ENCODE data around the gene GPC5. TPM values are rescaled to one million over a fixed set of nuclear protein-coding genes. Genes with fewer than 3 reads are reported as not detected.

The GPC5 gene
- total and polyA plus RNA-seq, 2 of the 8 experiments (the other 6 are each of a cell fraction or from before 2014, with no cell fraction given) = 0.20 to 0.39 TPM

- no peak overlapping the region for H3K9ac ChIP-seq (replicated peaks in 1 of 4; ENCODE audit: extremely low read depth in 1 of 4, low read depth in 3 of 4, low read length in 3 of 4)
- no peaks in the 10 kb centered on the region for H3K79me2 ChIP-seq (ENCODE audit: control insufficient read depth in 1 of 2, insufficient read depth in 2 of 2, low read length in 2 of 2)
- H3K27me3 ChIP-seq (replicated peaks in 1 of 4; ENCODE audit: control insufficient read depth in 3 of 4, extremely low read depth in 1 of 4, insufficient read depth in 3 of 4, low read length in 3 of 4) = no peaks in the 10 kb centered on the region
- no peak overlapping the region for H4K91ac ChIP-seq (replicated peaks; ENCODE audit: insufficient read length, low read length)
- H3K79me1 ChIP-seq (ENCODE audit: low read depth, low read length) = no peaks in the 10 kb centered on the region
- no peak overlapping the region for H3K4ac ChIP-seq (replicated peaks; ENCODE audit: insufficient read length, low read depth, low read length)
- H3K27ac ChIP-seq (ENCODE audit: low read depth, low read length) = no peak overlapping the region
- TF ChIP-seq SUZ12 (IDR thresholded peaks at IDR 0.05; ENCODE audit: low read length) = no peak
- TF ChIP-seq YY1 (IDR thresholded peaks at IDR 0.05; ENCODE audit: low read depth, low read length) = no peak
- TF ChIP-seq NRF1 (IDR thresholded peaks at IDR 0.05; ENCODE audit: low read depth, low read length) = no peak
- TF ChIP-seq TCF12 (IDR thresholded peaks at IDR 0.05; ENCODE audit: low read depth, low read length) = no peak
- no peak for TF ChIP-seq RBBP5 (IDR thresholded peaks at IDR 0.05; ENCODE audit: borderline replicate concordance, low read depth, low read length)
- no peak for TF ChIP-seq SIRT6 (IDR thresholded peaks at IDR 0.05; ENCODE audit: low read length)
- no peak for TF ChIP-seq BCL11A (IDR thresholded peaks at IDR 0.05; ENCODE audit: low read depth in 2 of 2, low read length in 2 of 2)
- no peak for TF ChIP-seq GABPA (IDR thresholded peaks at IDR 0.05; ENCODE audit: borderline replicate concordance, insufficient read depth, low read length)
- no peak for TF ChIP-seq SAP30 (IDR thresholded peaks at IDR 0.05; ENCODE audit: insufficient read depth, insufficient replicate concordance, low read length)
- no peak for TF ChIP-seq ZNF274 (IDR thresholded peaks at IDR 0.05; ENCODE audit: borderline replicate concordance, extremely low read depth, low read length)
- TF ChIP-seq POLR2AphosphoS5 (IDR thresholded peaks at IDR 0.05; ENCODE audit: low read depth, low read length) = no peak
- no peak for TF ChIP-seq CHD2 (IDR thresholded peaks at IDR 0.05; ENCODE audit: low read length)
- TF ChIP-seq SIX5 (IDR thresholded peaks at IDR 0.05; ENCODE audit: low read depth, low read length) = no peak
- no peak for TF ChIP-seq TAF7 (optimal IDR thresholded peaks at IDR 0.05; ENCODE audit: borderline replicate concordance, low read depth, low read length)
- POLR2A ChIA-PET (ENCODE audit: partially characterized antibody) = no interaction called here
- CTCF ChIA-PET (ENCODE audit: partially characterized antibody) = interaction anchor here (0.5 to 0.9 kb wide), 3 partner anchors 22 to 73 kb away, joined by 3 to 4 read pairs (median 3); no protein-coding TSS in a partner anchor
- no peak overlapping the region for H3K14ac ChIP-seq (ENCODE audit: insufficient read length)
- no peak overlapping the region for H2AK5ac ChIP-seq (ENCODE audit: low read depth, low read length)
- no peak overlapping the region for H2BK20ac ChIP-seq (ENCODE audit: low read length)
- no peak overlapping the region for H3K4me3 ChIP-seq (ENCODE audit: extremely low read depth in 1 of 4, insufficient read depth in 2 of 4, low read depth in 3 of 4, low read length in 4 of 4)
- no peak overlapping the region for H2AFZ ChIP-seq (ENCODE audit: low read length)
- no peaks in the 10 kb centered on the region for H3K36me3 ChIP-seq (ENCODE audit: control insufficient read depth in 2 of 4, insufficient read depth in 4 of 4, low read length in 3 of 4)
- no peak overlapping the region for H2BK15ac ChIP-seq (ENCODE audit: low read length)
- H2BK12ac ChIP-seq (ENCODE audit: low read depth, low read length) = no peak overlapping the region
- no peaks in the 10 kb centered on the region for H3K9me3 ChIP-seq (ENCODE audit: insufficient read depth in 2 of 2, low read depth in 1 of 2, low read length in 1 of 2)
- H3K4me2 ChIP-seq (ENCODE audit: insufficient read depth in 1 of 2, low read depth in 2 of 2, low read length in 2 of 2) = no peak overlapping the region
- FAIRE-seq (no peak), DNase-seq (ENCODE audit: low read depth in 1 of 2, low spot score in 2 of 2) (no peak)
- H3K4me1 ChIP-seq (replicated peaks in 1 of 4; ENCODE audit: control insufficient read depth in 3 of 4, insufficient read depth in 4 of 4, low read length in 3 of 4) = no peaks in the 10 kb centered on the region
- WGBS, 2 experiments (ENCODE audit: extremely low coverage in 1 of 2, insufficient coverage in 1 of 2, insufficient read length in 1 of 2, insufficient replicate concordance in 2 of 2, low coverage in 1 of 2, low lambda C conversion rate in 2 of 2, missing lambda C conversion rate in 1 of 2) = 76% methylated on average over 3 of the region's 3 CpGs; no CpG with 5 or more reads in 1 of the 2 experiments
- H2BK120ac ChIP-seq (replicated peaks; ENCODE audit: low read depth, low read length) = no peak overlapping the region
- H2BK5ac ChIP-seq (ENCODE audit: low read depth, low read length) = no peak overlapping the region
- H4K8ac ChIP-seq (ENCODE audit: extremely low read depth, insufficient read depth, low read length) = no peak overlapping the region
- H3K56ac ChIP-seq (replicated peaks; ENCODE audit: insufficient read length, low read depth, low read length) = no peak overlapping the region
- H3K23me2 ChIP-seq (ENCODE audit: low read depth, low read length) = no peaks in the 10 kb centered on the region
- no peak overlapping the region for H3K23ac ChIP-seq (ENCODE audit: insufficient read length)
- no peak overlapping the region for H3K18ac ChIP-seq (ENCODE audit: extremely low read depth, low read length)
- H4K5ac ChIP-seq (ENCODE audit: insufficient read length, low read depth, low read length) = no peak overlapping the region
- no peaks in the 10 kb centered on the region for H4K20me1 ChIP-seq (replicated peaks in 1 of 2; ENCODE audit: control insufficient read depth in 1 of 2, insufficient read depth in 2 of 2, low read length in 2 of 2)
Measured at GRCh38 chr13:91622778-91623550, 224.5 kb downstream of the GPC5 start.

All from H1 (cell line).